HCT116 (cell line): ENCODE measurements around the gene KRTAP1-3. TPM values are rescaled to one million over a fixed set of nuclear protein-coding genes. Genes with fewer than 3 reads are reported as not detected.

Experiments
- ATAC-seq: fragments of 200-7000 bp; cut with Tn5 transposase; 2 replicates; pipeline ENCODE4 v1.9.1; 2020; ENCODE audit warnings: mild to moderate bottlenecking, moderate library complexity
- BruUV-seq: library from RNA; stranded (reverse); fragments of 400-500 nt; replicated peaks from 2 replicates; lab custom pipeline; 2021; lab: Mats Ljungman, UMichigan
- CTCF ChIA-PET: fragments of 300-600 bp; sonication (Branson Sonifier 250); formaldehyde crosslinking; loops from one replicate; lab custom pipeline; 2021; ENCODE audit warnings: antibody characterized with exemption; lab: Charles Lee
- POLR2A ChIA-PET: fragments of 300-600, 350-600 bp; sonication (Branson Sonifier 250); formaldehyde crosslinking; loops from one replicate; lab custom pipeline; 2021; ENCODE audit warnings: antibody characterized with exemption; lab: Charles Lee
- RAD21 ChIA-PET, 2 experiments: fragments of 300-600 bp; sonication (Branson Sonifier 250); formaldehyde crosslinking; loops; one replicate each; lab custom pipeline; 2023; ENCODE audit warnings: low total read pairs in 2 of 2; ENCODE audit not compliant: uncharacterized antibody in 2 of 2, unreplicated experiment in 2 of 2, low non-redundant PET in 1 of 2; lab: Charles Lee
- DNase-seq: peaks from one replicate; pipeline ENCODE4 v3.0.0-alpha.2; 2010; ENCODE audit warnings: low read depth, low spot score
- H2AFZ ChIP-seq: fragments of 200-600 bp; shearing (Covaris generic), sonication (generic); 2 replicates; pipeline ENCODE4 v1.6.1; 2017; ENCODE audit warnings: low read depth, mixed run types, mixed read lengths, antibody characterized with exemption, low read length; ENCODE audit not compliant: poor library complexity, severe bottlenecking
- H3K27ac ChIP-seq: 2 replicates; pipeline ENCODE4 v1.5.1; 2012; ENCODE audit warnings: low read depth, low read length
- H3K27me3 ChIP-seq: fragments of 200-600 bp; sonication (generic); 2 replicates; pipeline ENCODE4 v1.6.1; 2016; ENCODE audit warnings: mixed run types, low read length, mixed read lengths; ENCODE audit not compliant: insufficient read depth
- H3K36me3 ChIP-seq, 2 experiments: fragments of 200-500 bp in 1 of 2; fragments of 200-600 bp in 1 of 2; sonication (Bioruptor generic) in 1 of 2; sonication (generic) in 1 of 2; 2 replicates each; pipeline versions ENCODE4 v1.5.1 to v1.6.1; 2014 to 2016; ENCODE audit warnings: low read length in 2 of 2, inconsistent platforms in 1 of 2, mixed read lengths in 1 of 2, mixed run types in 1 of 2; ENCODE audit not compliant: insufficient read depth in 2 of 2, control insufficient read depth in 1 of 2
- H3K4me1 ChIP-seq, 2 experiments: fragments of 200-600 bp in 1 of 2; sonication (generic) in 1 of 2; 2 replicates each; pipeline versions ENCODE4 v1.5.1 to v1.6.1; 2012 to 2017; ENCODE audit warnings: low read length in 2 of 2, inconsistent platforms in 1 of 2, mild to moderate bottlenecking in 1 of 2, mixed read lengths in 1 of 2, mixed run types in 1 of 2, moderate library complexity in 1 of 2; ENCODE audit not compliant: insufficient read depth in 2 of 2, control insufficient read depth in 1 of 2
- H3K4me2 ChIP-seq: fragments of 200-600 bp; sonication (generic); 2 replicates; pipeline ENCODE4 v1.6.1; 2017; ENCODE audit warnings: mixed run types, low read length, mixed read lengths
- H3K4me3 ChIP-seq, 2 experiments: fragments of 200-600 bp in 1 of 2; sonication (generic) in 1 of 2; replicated peaks in 1 of 2; 2 replicates each; pipeline ENCODE4 v1.5.1; 2011 to 2016; ENCODE audit warnings: low read length in 2 of 2, control low read depth in 1 of 2, low read depth in 1 of 2, mild to moderate bottlenecking in 1 of 2, mixed read lengths in 1 of 2, mixed run types in 1 of 2
- H3K79me2 ChIP-seq: fragments of 200-600 bp; sonication (generic); 2 replicates; pipeline ENCODE4 v1.6.1; 2017; ENCODE audit warnings: mild to moderate bottlenecking, mixed run types, low read length, moderate library complexity, mixed read lengths; ENCODE audit not compliant: insufficient read depth
- H3K9ac ChIP-seq: fragments of 200-600 bp; sonication (generic); 2 replicates; pipeline ENCODE4 v1.6.1; 2016; ENCODE audit warnings: low read length, mixed read lengths
- H3K9me2 ChIP-seq: fragments of 200-600 bp; sonication (generic), shearing (Covaris generic); 2 replicates; pipeline ENCODE4 v1.6.1; 2017; ENCODE audit warnings: mixed run types, mild to moderate bottlenecking, moderate library complexity; ENCODE audit not compliant: insufficient read depth
- H3K9me3 ChIP-seq, 2 experiments: fragments of 200-500 bp in 1 of 2; fragments of 200-600 bp in 1 of 2; sonication (Bioruptor generic) in 1 of 2; sonication (generic) in 1 of 2; 2 replicates each; pipeline ENCODE4 v1.6.1; 2014 to 2017; ENCODE audit warnings: low read length in 2 of 2, mixed read lengths in 2 of 2, inconsistent platforms in 1 of 2, low read depth in 1 of 2, mild to moderate bottlenecking in 1 of 2, mixed run types in 1 of 2, moderate library complexity in 1 of 2; ENCODE audit not compliant: control insufficient read depth in 1 of 2, insufficient read depth in 1 of 2
- H4K20me1 ChIP-seq: fragments of 200-600 bp; sonication (generic), shearing (Covaris generic); 2 replicates; pipeline ENCODE4 v1.6.1; 2017; ENCODE audit warnings: mixed run types, mild to moderate bottlenecking, moderate library complexity; ENCODE audit not compliant: insufficient read depth
- ATF3 ChIP-seq: IDR thresholded peaks from 2 replicates; pipeline ENCODE4 v1.6.1; 2012
- CBX3 ChIP-seq: IDR thresholded peaks from 2 replicates; pipeline ENCODE4 v1.6.1; 2012; ENCODE audit warnings: low read depth
- CEBPB ChIP-seq: IDR thresholded peaks from 2 replicates; pipeline ENCODE4 v1.6.1; 2012; ENCODE audit warnings: low read depth
- CTCF ChIP-seq, 3 experiments: fragments of 200-600 bp in 1 of 3; sonication (generic) in 1 of 3; IDR thresholded peaks in 2 of 3; conservative IDR thresholded peaks in 1 of 3; 2 replicates each; pipeline ENCODE4 v1.5.1; 2012 to 2017; ENCODE audit warnings: low read depth in 2 of 3, low read length in 2 of 3, antibody characterized with exemption in 1 of 3, borderline replicate concordance in 1 of 3, control low read depth in 1 of 3, mild to moderate bottlenecking in 1 of 3, mixed read lengths in 1 of 3, mixed run types in 1 of 3, moderate library complexity in 1 of 3; ENCODE audit not compliant: insufficient read depth in 1 of 3
- EGR1 ChIP-seq: IDR thresholded peaks from 2 replicates; pipeline ENCODE4 v1.6.1; 2012; ENCODE audit warnings: low read depth
- ELF1 ChIP-seq: IDR thresholded peaks from 2 replicates; pipeline ENCODE4 v1.6.1; 2012; ENCODE audit warnings: low read depth, borderline replicate concordance
- EZH2 ChIP-seq: fragments of 200-600 bp; sonication (generic); IDR thresholded peaks from 2 replicates; pipeline ENCODE4 v1.6.1; 2017; ENCODE audit warnings: antibody characterized with exemption, mixed run types
- EZH2phosphoT487 ChIP-seq: fragments of 200-600 bp; IDR thresholded peaks from 2 replicates; pipeline ENCODE4 v1.6.1; 2018; ENCODE audit warnings: antibody characterized with exemption, borderline replicate concordance
- FOSL1 ChIP-seq: IDR thresholded peaks from 2 replicates; pipeline ENCODE4 v1.6.1; 2012; ENCODE audit warnings: low read depth
- JUND ChIP-seq: IDR thresholded peaks from 2 replicates; pipeline ENCODE4 v1.6.1; 2012
- MAX ChIP-seq: IDR thresholded peaks from 2 replicates; pipeline ENCODE4 v1.6.1; 2012
- RAD21 ChIP-seq: IDR thresholded peaks from 2 replicates; pipeline ENCODE4 v1.6.1; 2012; ENCODE audit warnings: low read depth, mild to moderate bottlenecking
- SP1 ChIP-seq: IDR thresholded peaks from 2 replicates; pipeline ENCODE4 v1.6.1; 2012; ENCODE audit warnings: low read depth
- TCF7L2 ChIP-seq: IDR thresholded peaks from 2 replicates; pipeline ENCODE4 v1.7.0; 2011; ENCODE audit warnings: borderline replicate concordance, inconsistent platforms; ENCODE audit not compliant: insufficient read depth, insufficient read length; ENCODE audit errors: extremely low read depth
- YY1 ChIP-seq: IDR thresholded peaks from 2 replicates; pipeline ENCODE4 v1.6.1; 2011; ENCODE audit warnings: low read length, low read depth, moderate library complexity, mild to moderate bottlenecking; ENCODE audit not compliant: insufficient replicate concordance; ENCODE audit errors: extremely low read depth
- ZBTB33 ChIP-seq: IDR thresholded peaks from 2 replicates; pipeline ENCODE4 v1.6.1; 2011; ENCODE audit warnings: mild to moderate bottlenecking, low read length, moderate library complexity; ENCODE audit not compliant: insufficient replicate concordance; ENCODE audit errors: extremely low read depth
- ZFX ChIP-seq: fragments of 450-650 bp; IDR thresholded peaks from 2 replicates; pipeline ENCODE4 v1.6.1; 2017
- ZNF274 ChIP-seq: fragments of 200-500 bp; sonication (Bioruptor generic); IDR thresholded peaks from 2 replicates; pipeline ENCODE4 v1.6.1; 2014; ENCODE audit warnings: mild to moderate bottlenecking, low read depth, low read length, inconsistent platforms
- intact Hi-C: fragments of 100-400 bp; cut with micrococcal nuclease; formaldehyde crosslinking; loops from 2 replicates; pipeline ENCODE4 v1.10.0; 2022
- total RNA-seq: library from RNA; stranded (reverse); gene quantifications from one replicate; pipeline ENCODE4 v1.2.1, GENCODE V29; 2021; ENCODE audit not compliant: unreplicated experiment

Gene KRTAP1-3
- total RNA-seq, 1 experiment from 2014 or later = not detected

- intact Hi-C loops = no loop called here
- Histone ChIP-seq H3K9ac (no peak overlapping the region), H2AFZ (no peak overlapping the region), H3K27me3 (no peaks in the 10 kb centered on the region), H3K36me3 (no peaks in the 10 kb centered on the region; a peak in 1 of 4 replicates), H3K9me2 (no peaks in the 10 kb centered on the region), H3K4me3 (no peak overlapping the region), H4K20me1 (no peaks in the 10 kb centered on the region), H3K9me3 (peaks cover 0 to 9% of the 10 kb centered on the region in 2 experiments; a peak in 1 of 4 replicates), H3K27ac (no peak overlapping the region), H3K4me1 (no peaks in the 10 kb centered on the region), H3K79me2 (no peaks in the 10 kb centered on the region), H3K4me2 (no peak overlapping the region)
- ATAC-seq (no peak), DNase-seq (no peak)
- ChIA-PET RAD21 (no interaction called here), CTCF (no interaction called here), POLR2A (no interaction called here)
- BruUV-seq = no TSS peak
- no peak for TF ChIP-seq CTCF (IDR thresholded peaks at IDR 0.05 in 2 of 3, conservative IDR thresholded peaks at IDR 0.05 in 1 of 3; ENCODE audit: borderline replicate concordance in 1 of 3, insufficient read depth in 1 of 3, low read depth in 2 of 3, low read length in 2 of 3)
- TF ChIP-seq EZH2phosphoT487 = no peak
- TF ChIP-seq SP1 = no peak
- TF ChIP-seq ZBTB33 = no peak
- TF ChIP-seq EZH2 = no peak
- TF ChIP-seq ELF1 = no peak
- no peak for TF ChIP-seq MAX
- no peak for TF ChIP-seq YY1
- TF ChIP-seq CEBPB = no peak
- no peak for TF ChIP-seq EGR1
- no peak for TF ChIP-seq ZFX
- no peak for TF ChIP-seq CBX3
- TF ChIP-seq TCF7L2 = no peak
- TF ChIP-seq JUND = no peak
- TF ChIP-seq FOSL1 = no peak
- TF ChIP-seq ATF3 = no peak
- TF ChIP-seq ZNF274 = no peak
- no peak for TF ChIP-seq RAD21
These were observed 10.0 kb downstream of the KRTAP1-3 start for GRCh38 chr17:41024697-41025096.
